Measurements from ENCODE around the gene LBR.

The LBR gene

GRCh38 chr1:225445639-225446594, 18.1 kb upstream of the LBR start:
- peak; percentile 16 for DNase-seq

DNA sequence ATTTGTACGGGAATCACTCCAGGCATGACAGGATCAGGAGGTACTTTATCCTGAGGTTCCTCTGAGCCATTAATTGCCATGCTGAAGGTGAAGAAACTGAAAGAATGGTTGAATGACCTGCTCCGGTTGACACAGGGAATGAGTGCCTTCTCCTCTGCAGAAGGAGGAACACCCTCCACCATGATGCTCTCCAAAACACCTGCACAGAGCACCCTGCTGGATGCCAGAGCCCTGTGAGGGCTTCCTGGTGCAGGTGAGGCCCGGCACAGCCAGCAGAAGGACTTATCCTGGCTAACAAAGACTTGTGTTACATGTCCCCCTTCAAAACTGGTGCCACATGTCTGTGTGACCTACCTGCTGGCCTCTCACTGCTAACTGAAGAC, 14.3 kb upstream of the LBR start:
- no peak for DNase-seq
- no peak for ATAC-seq

More at GRCh38 chr1:225445639-225446594, 18.1 kb upstream of the LBR start:
- ATAC-seq = no peak

DNA sequence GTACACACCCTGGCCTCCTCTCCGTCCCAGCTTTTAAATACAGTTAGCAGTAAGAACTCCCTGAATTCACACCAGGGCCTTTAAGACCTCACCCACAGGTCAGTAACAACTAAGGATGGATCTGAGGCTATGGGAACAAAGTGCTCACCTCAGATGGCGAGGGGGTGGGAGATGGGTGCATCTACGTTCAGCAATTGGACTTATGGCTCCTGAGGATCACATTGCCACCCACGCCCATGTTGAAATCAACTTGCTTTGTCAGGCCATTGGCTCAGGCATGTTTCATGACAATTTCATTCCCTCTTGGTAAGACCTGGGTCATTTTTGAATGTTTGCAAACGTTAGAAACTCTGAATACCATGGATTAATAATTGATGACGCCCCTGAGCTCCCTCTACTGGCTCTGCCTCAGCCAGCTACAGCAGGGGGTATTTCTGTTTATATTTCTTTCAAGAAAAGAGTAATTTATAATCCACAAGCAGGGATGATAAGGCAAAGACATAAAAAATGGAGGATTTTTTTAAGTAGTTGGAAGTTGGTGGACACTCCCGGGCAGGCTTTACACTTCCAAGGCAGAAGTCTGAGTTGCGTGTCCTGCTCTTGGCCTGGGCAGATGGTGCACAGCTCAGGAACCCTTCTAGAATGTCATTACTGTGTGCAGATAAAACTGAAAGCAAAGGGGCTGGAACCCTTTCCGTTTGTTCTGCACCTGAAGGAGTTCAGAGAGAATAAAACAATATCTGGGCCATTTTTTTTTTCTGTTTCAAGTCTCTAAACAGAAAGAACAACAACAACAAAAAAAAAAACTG, 13.7 kb upstream of the LBR start:
- ATAC-seq (no peak), DNase-seq (no peak)

DNA sequence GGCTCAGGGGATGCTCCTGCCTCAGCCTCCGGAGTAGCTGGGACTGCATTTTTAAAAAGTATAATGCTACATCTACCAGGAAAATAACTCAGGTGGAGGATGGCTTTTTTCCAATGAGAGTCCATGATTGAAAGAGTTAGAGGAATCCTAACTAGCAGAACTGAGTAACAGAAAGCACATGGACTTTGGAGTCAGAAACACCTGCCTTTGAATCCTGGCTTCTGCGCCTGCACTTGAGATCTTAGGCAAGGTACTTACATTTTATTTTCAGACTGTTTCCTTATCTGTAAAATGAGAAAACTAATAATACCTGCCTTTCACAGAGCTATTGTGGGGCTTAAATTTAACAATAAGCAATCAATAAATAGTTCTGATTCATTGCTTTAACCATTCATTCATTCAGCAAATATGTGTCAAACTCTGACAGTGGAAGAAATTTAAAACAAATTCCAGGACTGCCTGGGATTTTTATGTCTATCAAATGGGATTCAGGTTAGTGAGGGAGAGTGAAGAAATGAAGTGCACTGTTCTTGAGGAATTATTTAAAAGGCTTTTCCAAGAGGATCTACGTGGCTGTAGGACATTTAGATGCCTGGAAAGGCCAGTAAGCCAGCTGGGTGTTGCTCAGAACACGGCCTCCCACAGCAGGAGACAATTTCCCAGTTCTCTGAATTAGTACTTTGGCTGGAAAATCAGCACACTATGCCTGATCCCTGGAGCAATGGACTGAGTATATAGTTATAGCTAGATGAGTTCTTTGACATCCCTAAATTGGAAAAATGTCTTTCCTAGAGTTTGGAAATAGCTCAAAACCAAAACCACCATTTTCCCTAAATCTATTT, 12.8 kb upstream of the LBR start:
- ATAC-seq = no peak
- DNase-seq = no peak

DNA sequence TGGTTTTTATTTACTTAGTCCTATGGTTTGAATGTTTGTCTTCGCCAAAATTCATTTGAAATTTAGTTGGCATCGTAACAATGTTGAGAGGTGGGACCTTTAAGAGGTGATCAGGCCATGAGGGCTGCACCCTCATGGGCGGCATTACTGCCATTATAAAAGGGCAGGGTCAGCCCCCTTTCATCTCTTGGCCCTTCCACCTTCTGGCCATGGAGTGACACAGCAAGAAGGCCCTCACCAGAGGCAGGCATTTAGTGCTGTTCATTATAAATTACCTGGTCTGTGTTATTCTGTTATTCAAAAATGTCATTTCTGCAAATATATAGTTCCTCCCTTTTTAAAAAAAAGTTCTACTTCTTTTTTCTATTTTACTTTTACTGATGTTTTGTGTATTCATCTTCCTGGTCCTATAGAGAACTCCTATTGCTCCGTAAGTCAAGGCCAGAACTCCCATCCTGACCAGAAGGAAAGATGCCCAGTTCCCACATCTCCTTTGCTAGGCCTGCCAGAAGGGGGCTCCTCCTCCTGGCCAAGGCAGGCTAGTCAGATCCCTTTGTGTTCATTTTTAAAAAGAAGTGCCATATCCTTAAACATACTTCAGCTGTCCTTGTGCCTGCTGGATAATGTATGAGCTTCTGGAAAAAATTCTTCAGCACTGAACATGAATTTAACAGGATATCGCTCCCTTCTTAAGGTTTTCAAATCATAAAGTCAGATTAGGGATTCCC, 10.0 kb upstream of the LBR start:
- no peak for ATAC-seq

DNA sequence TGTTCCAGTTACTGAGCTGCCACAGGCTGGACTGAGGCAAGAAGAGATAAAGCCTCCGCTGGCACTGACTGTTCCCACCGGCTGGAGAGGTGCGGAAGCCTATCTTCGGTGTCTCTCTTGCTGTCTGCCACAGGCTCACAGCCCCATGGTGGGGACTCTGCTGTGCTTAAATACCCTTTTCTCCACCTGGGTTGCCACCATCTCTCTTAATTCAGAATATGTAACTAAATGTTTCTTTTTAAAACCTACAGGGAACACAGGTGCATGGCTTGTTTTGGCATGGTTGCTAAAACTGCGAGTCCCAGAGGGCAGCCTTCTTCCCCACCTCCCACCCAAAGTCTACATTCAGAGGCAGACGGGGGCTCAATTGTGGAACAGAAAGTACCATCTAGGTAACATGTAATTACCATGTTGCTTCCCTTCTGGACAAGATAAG, 8.1 kb upstream of the LBR start:
- DNase-seq (no peak), ATAC-seq (peak; percentile 21)

More for the DNA sequence above, 10.0 kb upstream of the LBR start:
- no peak for DNase-seq

- no peak for DNase-seq
- no peak for ATAC-seq
Measured at GRCh38 chr1:225435487-225435886, 7.6 kb upstream of the LBR start.

DNA sequence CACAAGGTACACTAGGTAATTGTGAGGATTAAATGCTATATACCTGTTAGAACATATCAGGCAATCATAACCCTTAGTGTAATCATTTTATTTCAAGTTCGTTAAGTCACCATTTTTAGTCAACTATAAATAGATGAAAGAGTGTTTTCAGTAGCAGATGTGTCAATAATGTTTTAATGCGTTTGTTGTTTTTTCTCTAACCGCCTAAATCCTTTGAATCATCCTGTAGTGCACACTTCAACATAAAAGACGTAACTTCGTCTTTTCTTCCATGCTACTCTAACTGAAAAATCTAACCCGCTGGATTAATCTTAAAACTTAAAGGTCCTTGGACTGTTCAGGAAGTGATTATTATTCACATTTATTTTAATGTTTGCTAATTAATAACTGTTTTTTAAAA, 7.2 kb upstream of the LBR start:
- ATAC-seq (no peak), DNase-seq (no peak)

DNA sequence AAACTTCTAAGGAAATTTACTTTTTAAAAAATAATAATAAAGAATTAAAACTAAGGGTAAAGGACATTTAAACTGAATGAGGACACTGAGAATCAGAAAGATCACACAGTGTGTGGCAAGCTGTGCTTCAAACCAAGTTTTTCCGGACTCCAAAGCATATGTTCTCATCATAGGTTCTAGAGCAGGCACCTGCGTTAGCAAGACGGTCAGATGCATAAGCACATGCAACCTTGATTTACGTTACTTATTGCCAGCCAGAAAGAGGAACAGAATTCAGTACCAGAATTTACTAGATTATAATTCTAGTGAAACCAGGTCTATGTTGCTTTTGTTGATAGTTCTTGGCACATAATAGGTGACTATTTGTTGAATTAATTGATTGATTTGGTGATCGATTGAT, 6.2 kb upstream of the LBR start:
- DNase-seq = no peak
- no peak for ATAC-seq

DNA sequence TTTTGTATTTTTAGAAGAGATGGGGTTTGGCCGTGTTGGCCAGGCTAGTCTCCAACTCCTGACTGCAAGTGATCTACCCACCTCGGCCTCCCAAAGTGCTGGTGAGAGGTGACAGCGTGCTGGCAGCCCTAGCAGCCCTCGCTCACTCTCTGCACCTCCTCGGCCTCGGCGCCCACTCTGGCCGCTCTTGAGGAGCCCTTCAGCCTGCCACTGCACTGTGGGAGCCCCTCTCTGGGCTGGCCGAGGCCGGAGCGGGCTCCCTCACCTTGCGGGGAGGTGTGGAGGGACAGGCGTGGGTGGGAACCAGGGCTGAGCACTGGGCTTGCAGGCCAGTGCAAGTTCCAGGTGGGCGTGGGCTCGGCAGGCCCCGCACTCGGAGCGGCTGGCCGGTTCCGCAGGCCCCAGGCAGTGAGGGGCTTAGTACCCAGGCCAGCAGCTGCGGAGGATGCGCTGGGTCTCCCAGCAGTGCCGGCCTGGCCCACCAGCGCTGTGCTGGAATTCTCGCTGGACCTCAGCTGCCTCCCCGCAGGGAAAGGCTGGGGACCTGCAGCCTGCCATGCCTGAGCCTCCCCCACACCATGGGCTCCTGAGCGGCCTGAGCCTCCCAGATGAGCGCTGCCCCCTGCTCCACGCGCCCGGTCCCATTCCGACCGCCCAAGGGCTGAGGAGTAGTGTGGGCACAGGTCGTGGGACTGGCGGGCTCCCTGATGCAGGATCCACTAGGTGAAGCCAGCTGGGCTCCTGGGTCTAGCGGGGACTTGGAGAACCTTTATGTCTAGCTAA, 3.4 kb upstream of the LBR start:
- DNase-seq = no peak
- ATAC-seq = no peak

- ATAC-seq (no peak), DNase-seq (no peak)
Measured at GRCh38 chr1:225430301-225430700, 2.5 kb upstream of the LBR start.

GRCh38 chr1:225428881-225429455, 1.1 kb upstream of the LBR start:
- no peak for ATAC-seq
- no peak for DNase-seq

DNA sequence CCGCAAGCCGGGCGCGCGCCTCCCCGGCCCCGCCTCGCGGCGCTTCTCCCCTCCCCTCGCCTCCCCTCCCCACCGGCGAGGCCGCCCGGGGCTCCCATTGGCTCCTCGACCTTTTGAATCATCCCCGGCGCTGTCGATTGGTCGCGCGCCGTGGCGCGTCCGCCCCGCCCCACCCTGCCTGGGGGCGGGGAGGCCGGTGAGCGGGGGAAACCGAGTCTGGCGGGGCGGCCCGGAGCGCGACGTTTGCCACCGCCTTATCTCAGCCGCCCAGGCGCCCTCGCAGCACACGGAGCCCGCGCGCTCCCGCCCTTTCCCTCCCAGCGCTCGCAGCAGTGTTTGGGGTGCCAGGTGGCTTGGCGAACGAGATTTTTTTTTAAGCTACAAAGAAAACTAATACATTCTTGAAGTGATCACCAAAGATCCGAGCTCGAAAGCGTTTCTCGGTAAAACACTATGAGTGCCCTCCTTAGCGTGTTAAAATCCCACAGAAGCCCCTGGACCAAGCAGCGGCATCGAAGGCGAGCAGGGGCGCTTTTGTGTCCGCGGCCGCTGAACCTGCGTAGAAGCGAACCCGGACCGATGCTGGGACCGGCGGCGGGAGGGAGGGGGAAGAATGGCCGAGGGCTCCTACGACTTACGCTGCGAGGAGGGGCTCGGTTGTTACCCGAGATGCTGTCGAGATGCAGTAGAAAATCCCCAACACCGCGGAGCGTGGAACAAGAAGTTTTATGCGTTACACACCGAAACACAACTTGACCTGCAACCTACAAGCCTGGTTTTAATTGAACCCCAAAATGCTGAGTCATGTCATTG, 436 bp upstream of the LBR start:
- ATAC-seq (peak; percentile 93), DNase-seq (peak; percentile 93)

DNA sequence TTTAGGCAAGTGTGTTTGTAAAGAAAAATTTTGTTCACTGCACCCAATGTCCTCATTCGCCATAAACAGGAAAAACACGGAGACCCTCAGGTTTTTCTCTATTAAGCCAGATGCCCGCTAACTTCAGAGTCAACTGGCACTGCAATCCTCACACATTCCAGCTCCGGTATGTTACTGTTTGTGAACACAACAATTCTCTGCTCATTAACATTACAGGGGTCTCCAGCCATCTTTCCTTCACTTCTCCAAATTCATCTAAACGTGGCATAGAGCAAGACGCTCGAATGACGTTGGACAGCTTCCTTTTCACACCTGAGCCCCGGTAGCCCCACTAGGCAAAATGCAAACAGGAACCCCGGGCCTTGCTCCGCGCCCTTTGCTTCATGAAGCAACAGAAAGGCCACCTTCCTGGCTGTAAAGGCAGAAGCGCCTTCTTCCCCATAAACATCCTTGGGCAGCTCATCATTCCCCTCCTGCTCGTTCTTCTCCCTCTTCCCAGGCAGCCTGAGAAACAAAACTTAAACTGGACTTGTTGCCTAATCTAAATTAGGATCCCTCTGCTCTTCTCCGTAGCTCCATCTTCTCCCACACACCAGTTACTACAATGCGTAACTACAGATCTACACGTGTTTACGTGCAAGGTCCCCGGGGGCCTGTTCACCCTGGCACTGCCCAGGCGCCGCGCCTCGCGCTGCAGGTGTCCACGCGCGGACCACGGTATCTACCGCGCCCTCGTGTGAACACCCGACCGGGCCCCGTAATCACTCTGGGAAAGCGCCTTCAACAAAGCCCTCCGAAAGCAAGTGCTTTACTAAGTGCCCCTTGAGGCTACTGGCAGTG, 1.2 kb downstream of the LBR start:
- peak; percentile 42 for DNase-seq
- ATAC-seq = no peak

DNA sequence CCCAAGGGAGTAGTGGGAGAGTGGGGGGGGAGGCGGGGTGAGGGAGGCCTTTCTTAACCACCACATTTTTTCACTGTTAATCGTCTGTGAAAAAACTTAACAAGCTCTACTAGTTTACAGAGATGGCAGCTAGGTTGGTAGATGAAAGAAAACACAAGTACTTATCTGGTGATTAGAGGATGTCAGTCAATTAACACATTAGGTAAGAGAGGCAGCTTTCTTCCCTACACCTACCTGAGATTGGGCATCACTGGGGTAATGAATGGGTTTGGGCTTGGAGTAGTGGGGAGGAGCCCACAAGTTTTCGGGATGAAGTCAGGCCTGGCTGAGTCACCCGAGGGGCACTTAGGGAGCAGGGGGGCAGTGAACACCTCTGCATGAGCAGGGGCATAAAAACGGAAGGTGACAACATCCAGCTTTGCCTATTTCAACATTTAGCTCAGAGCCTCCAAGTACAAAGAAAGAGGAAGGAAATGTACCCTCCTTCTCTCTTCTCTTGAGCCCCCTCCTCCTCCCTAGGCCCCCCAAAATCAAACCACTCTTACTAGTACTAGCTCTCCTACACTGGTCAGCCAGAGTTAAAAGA, 2.5 kb downstream of the LBR start:
- ATAC-seq (no peak), DNase-seq (no peak)

DNA sequence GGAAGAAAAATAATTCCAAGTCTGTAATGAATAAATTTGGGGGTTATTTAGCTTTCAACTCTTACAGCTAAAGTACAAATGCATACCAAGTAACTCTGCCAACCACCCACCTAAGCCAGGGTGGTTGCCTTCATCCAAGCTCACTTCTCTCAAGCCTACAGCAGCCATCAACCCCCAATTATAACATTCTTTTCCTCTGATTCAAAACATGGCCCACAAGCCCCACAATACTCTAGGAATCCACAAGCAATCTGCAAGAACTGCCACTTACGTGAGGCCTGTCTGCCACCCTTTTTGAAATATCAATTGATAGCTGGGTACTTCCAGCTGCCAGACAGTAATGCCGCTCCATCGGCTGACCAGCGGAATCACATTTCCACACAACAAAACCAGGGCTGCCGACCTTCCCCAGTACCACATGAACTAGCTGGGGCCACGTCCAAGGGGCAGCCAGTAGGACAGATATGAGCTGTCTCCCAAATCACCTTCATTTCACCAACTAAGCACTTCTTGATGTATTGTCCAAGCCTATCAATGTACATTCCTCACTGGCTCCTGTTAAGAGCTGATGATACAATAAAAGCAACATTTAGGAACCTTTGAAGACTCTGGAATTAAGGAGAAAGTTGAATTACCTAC, 3.2 kb downstream of the LBR start:
- DNase-seq (no peak), ATAC-seq (no peak)

GRCh38 chr1:225423518-225423855, 4.4 kb downstream of the LBR start:
- ATAC-seq (no peak), DNase-seq (no peak)

Data from stimulated activated naive CD8-positive, alpha-beta T cell treated with anti-CD3 and anti-CD28 coated beads, Interleukin-15, Interleukin-2, amounts not matched to agents 100 U/mL and 50 U/mL, for 24 hours (primary cell).